HG02610 (cell line): ENCODE data around the gene PMP22.
"Not testable (repeated sequence)": the region's sequence is repeated elsewhere in the genome, so short reads cannot be mapped to it uniquely, and the experiment has no call there.

ENCODE experiments used
- ATAC-seq: cut with Tn5 transposase; IDR thresholded peaks from one replicate; pipeline ENCODE4 v1.9.1; 2021; ENCODE audit warnings: mild to moderate bottlenecking, moderate library complexity; ENCODE audit not compliant: unreplicated experiment

Gene PMP22

DNA sequence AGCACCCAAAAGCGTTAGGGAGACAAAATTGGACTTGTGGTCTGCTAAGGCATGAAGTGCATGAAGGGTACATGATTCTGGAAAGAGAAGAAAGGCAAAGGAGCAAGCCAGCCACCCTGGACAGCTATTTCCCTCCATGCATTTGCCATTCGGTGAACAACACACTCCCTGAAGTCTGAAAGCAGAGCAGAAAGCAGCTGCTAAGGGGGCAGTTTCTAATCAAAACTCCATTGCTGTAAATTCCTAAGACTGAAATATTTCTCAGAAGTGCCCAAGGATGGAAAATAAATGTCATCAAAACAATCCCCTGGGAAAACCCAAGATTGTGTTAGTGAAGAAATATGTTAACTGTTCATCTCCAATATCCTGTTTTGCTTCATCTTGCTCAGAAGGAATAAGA, 44.3 kb downstream of the PMP22 start:
- no peak for ATAC-seq

DNA sequence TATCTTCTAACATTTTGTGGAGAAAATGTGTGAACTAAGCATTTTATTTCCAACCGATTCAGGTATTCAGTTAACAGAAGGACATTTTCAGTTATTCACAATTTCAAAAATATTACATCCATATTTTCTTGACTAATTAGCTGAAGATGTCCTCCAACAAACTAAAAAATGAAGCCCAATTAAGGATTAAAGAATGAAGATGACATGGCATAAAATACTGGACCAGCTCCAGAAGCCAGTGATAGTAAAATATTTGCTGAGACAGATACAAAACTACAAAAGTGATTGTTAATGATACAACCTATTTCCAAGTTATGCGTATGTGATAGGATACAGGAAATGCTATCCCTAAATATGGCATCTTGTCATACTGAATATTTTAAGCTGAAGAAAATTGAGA, 48.6 kb downstream of the PMP22 start:
- ATAC-seq: no peak

DNA sequence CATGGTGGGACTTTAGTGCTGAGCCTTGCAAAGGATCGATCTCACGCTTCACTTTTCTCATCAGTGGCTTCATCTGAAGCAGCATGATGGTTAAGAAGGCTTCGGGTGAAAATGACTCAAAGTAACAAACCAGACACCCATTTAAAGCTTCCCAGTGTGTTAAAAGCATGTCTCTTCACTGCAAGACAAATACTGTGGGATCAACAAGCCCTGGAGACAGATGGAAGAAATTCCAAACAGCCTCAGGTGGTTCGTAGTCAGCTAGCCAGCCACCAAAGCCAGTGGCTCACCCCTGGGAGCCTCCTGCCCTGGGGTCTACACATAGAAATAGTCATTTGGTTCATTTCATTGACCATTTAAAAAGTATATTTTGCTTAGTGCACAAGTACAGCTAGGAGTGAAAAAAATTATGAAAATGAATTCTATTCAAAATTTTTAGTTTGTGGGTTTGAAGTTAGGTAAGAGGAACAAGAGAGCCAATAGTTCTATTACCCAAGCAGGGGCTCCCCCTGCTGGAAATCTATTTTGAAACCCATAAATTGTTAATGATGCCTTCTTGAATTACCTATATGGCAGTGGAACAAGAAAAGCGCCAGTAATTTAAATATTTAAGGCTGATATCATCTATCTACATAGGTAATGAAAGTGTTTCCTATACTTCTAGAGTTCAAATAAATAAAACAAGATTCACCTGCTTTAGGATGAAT, 51.6 kb downstream of the PMP22 start:
- ATAC-seq: no peak

DNA sequence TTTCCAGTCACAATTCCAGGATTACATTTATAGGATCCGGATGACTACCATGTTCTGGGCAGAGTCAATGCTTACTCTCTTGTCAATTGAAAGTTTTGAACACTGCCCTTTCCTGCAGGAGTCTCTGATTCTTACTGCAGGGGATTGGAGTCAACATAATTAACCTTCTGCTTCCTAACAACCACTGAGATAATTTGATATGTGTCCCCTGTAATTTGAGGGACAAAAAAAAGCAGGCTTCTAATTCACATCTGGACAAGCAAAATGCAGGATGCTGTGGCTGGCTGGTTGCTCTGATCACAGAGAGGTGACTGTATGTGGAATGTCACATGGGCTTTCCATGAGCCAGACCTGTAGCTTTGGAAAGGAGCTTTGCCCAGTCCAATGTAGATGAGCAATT, 54.9 kb downstream of the PMP22 start:
- no peak for ATAC-seq

DNA sequence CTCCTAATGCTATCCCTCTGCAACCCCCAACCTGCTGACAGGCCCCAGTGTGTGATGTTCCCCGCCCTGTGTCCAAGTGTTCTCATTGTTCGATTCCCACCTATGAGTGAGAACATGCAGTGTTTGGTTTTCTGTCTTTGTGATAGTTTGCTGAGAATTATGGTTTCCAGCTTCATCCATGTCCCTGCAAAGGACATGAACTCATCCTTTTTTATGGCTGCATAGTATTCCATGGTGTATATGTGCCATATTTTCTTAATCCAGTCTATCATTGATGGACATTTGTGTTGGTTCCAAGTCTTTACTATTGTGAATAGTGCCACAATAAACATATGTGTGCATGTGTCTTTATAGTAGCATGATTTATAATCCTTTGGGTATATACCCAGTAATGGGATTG, 62.1 kb downstream of the PMP22 start:
- ATAC-seq: not testable (repeated sequence)

DNA sequence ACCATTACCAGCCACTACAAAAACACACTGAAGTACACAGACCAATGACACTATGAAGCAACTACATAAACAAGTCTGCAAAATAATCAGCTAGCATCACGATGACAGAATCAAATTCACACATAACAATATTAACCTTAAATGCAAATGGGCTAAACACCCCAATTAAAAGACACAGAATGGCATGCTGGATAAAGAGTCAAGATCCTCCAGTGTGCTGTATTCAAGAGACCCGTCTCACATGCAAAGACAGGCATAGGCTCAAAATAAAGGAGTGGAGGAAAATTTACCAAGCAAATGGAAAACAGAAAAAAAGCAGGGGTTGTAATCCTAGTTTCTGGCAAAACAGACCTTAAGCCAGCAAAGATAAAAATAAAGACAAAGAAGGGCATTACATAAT, 64.6 kb downstream of the PMP22 start:
- ATAC-seq: not testable (repeated sequence)

DNA sequence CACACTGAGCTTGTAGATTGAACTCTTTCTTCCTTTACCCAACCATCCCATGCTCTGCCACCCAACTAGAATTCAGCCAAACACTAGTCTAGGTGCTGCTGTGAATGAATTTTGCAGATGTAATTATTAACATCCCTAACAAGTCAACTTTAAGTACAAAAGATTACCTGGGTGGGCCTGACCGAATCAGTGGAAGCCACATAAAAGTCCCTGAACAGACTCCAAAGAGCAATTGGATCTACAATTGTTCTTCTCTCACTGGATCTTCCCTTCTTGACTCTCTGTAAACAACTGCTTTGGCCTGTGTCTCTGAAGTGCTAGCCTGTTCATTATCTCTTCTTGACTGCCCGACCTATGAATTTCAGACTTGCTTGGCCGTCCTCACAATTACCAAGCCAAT, 67.9 kb downstream of the PMP22 start:
- no peak for ATAC-seq

DNA sequence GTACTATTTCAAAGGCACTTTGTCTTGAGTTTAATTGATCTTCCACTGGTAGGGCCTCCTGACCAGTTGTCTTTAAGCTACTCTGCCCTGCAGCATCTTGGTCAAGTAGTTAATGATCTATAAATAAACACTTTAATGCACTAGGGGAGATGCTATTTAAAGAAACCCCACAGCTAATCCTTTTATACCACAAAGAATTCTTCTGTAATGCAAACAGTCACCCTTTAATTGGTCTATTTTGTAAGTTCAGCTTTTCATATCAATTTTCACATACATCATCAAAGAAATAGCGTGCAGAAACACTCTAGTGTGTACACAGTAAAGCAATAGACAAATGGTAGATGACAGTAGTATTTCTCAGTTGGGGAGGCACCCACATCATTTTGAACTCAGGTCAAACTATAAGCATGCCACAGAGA, 70.3 kb downstream of the PMP22 start:
- no peak for ATAC-seq

DNA sequence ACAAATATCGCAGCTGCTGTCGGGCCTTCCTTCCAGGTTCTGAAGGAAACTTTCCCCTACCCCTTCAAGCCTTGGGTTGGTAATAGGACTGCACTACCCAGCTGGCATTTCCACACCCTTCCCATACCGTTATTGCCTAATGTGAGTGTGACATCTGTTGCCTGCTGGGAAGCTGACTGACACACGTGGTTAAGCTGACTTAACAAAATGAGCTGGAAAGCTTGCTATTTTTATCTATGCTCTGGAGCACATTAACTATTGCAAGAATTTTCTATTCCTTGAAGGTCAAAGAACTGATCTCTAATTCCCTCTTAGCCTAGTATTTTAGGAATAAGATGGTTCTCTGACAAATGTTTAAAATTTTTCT, 79.5 kb downstream of the PMP22 start:
- no peak for ATAC-seq

DNA sequence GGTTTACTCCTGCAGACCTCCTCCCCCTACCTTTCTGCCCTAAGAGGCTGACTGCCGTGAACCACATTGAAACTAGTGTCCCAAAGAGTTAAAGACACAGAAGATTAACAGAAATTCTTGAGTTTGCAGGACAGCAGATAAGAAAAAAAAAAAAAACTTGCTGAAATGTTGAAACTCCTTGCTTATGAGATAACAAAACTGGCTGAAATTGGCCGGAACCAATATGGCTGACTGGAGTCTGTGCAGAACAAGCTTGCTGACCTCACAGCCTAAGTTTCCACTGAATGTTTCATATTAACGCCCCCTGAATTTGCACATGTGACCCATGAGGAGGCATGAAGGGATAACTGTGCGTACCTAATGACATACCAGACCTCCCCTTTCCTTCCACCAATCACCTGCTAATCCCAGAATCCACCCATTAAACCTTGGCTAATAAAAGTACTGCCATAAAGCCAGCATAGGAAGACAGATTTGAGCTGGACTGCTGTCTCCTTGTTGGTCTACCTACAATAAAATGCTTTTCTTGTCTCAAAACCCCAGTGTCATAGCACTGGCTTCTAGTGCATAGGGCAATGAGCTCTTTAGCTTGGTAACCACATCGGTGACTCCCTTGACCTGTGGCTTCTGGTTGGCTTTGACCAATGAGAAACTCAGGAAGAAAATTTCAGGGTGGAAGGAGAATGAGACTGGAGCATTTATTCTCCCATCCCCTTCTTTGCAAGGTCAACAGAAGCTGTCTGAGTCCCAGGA, 80.1 kb downstream of the PMP22 start:
- ATAC-seq: no peak

DNA sequence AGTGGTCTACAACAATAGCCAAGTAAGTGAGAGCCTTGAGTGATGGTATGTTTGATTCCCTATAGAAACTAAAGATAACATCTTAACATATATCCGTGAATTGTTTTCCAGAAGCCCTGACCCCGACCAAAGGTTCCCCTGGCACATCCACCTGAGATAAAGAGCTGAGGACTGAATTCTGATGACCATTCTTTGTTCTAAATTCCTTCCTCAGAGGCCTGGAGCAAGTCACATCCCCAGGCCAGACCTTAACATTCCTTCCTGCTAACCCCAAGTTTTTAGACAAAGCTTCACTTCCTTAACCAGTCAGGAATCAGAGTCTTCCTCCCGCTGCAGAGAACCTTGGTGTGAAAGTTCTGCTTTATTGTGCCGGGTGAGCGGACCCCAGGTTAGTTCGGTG, 83.3 kb downstream of the PMP22 start:
- no peak for ATAC-seq

DNA sequence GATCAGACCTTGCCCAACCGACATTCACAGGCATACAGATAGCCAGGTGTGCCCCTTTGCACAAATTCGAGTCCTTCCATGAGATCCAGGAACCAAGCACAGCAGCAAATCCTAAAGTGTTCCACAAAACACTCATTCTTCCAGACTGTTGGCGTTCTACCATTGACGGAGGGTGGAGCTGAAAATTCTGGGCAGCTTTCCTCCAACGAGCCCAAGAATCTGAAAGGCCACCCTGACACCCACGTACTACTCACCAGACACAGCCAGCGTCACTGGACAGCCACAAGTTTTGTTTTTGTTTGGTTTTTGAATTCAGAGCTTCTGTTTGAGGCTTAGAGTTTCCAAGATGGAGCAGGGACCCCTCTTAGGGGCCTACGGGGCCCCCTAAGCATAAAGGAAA, 83.8 kb downstream of the PMP22 start:
- no peak for ATAC-seq

DNA sequence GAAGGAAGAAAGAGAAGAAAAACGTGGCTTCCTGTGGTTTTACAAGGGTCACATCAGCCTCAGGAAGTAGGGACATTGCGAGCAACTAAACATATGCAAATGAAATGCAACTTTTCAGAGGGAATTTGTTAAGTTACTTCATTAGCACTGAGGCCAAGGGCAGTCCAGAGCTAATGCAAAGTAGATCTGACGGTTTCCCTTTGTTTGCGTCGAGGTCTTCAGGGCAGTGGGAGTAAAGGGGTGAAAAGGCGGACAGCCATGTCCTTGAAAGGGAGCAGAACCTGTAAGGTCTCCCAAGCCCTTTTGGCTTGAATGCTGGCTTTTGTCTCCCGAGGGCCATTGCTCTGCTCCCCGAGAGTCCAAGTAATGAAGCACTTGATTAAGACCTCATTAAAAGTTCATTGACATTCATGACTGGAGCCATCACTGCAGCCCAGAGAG, 85.0 kb downstream of the PMP22 start:
- no peak for ATAC-seq
